HTERT RPE-1 (cell line): ENCODE measurements around the gene CALML6.

ENCODE experiments used
- in situ Hi-C: fragments of 300-500 bp; cut with MboI; formaldehyde crosslinking; loops from 4 replicates; pipeline ENCODE4 v1.14.3; 2020; ENCODE audit warnings: low sequenced_read_pairs

CALML6 gene

DNA sequence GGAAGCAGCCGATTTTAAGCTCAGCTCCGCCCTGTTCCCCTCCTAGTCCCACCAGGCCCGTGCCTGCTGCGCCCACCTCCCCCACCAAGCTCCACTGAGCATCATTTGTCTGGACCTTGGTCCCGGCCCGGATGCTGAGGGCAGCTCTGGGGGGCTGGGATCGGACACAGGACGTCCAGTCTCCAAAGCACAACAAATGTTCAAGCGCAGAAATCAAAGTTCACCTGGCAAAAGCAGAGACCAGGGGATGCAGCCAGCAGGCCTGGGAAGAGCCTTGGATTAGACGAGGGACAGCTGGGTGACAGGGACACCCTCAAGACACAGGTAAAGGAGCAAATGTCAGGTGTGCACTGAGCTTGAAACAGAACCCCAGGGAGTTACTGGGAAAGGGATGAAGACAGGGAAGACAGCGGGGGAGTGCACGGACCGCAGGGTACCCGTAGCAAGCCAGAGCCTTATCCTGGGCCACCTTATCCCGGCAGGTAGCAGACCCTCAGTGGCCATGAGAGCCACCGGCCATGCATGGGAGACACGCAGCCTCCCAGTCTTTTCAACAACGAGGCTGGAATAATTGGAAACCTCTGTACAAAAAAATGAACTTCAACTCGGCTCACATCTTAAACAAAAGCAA lies 26.3 kb downstream of the CALML6 start:
- in situ Hi-C loops: no loop called here

DNA sequence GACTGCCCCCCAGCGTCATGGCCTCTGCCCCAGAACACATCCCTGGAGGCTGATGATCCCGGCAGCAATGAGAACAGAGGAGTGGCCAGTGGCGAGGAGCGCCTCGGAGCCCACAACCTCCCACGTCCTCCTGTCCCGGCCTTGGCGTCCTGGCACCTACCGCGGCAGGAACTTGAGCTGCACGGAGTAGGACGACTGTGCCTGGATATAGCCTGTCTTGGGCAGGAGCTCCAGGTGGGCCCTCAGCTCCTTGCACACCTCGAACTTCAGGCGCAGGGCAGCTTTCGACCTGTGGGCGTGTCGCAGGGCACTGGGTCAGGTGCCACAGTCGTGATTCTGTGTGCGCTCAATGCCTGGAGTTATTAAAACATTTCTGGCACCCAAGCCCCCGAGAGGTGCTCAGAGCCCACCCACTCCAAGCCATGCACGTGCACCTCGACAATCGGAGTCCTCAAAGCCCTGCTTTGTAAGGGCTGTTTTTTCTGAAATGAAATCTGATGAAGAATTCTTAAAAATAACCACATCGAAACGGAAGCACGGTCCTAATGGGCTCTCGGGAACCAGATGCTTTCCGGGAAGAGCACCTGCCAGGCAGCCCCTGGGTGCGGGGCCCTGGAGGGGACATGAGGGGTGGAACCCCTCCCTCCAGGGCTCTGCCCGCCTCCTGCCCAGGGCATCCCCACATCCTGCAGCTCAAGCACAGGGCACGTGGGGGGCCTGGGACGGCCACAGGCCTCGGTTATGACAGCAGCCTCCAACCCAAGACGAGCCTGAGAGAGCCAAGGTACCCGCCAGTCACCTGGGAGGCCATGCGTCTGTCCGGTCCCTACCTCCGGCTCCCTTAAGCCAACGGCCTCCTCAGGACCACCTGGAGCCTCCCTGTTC lies 27.1 kb downstream of the CALML6 start:
- in situ Hi-C loops: no loop called here

DNA sequence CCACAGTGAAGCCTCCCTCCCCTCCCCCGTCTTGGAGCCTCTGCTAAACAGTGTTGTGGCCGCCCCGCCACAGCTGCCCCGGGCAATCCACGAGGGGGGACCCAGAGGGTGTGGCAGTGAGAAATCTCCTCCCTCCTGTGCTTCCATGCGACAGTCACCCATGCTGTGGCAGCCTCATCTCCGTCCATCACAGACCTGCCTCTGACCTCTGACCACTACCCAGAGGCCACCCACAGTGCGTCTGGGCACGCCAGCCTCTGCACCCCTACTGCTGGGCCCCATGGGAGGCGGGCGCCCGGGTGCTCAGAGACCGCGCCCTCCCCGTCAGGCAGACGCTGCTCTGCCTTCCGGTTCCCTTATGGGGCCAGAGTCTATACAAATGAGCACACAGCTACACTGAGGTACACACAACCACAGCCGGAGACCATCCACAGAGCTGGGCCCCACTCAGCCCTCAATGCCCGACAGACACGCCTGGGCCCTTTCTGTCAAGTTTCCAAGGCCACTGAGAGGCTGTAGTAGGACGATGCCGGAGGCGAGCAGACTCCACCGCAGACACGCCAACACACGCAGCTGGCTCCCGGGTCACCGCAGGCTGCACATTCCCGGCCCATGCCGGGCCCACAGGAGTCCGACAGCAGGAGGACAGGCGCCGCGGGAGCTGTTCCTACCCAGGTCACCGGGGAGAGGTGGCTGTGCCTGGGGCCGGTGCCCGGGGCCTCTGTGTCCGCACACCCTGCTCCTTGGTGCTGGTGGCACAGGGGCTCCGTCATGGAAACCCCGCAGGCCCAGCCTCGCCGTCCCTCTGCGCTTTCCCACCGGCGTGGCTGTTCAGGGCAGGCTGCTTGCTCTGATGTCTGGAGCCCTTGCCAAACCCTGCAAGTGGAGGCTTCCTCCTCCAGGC lies 27.9 kb downstream of the CALML6 start:
- in situ Hi-C loops: no loop called here

GRCh38 chr1:1943834-1944570 lies 28.9 kb downstream of the CALML6 start:
- in situ Hi-C loops: no loop called here

DNA sequence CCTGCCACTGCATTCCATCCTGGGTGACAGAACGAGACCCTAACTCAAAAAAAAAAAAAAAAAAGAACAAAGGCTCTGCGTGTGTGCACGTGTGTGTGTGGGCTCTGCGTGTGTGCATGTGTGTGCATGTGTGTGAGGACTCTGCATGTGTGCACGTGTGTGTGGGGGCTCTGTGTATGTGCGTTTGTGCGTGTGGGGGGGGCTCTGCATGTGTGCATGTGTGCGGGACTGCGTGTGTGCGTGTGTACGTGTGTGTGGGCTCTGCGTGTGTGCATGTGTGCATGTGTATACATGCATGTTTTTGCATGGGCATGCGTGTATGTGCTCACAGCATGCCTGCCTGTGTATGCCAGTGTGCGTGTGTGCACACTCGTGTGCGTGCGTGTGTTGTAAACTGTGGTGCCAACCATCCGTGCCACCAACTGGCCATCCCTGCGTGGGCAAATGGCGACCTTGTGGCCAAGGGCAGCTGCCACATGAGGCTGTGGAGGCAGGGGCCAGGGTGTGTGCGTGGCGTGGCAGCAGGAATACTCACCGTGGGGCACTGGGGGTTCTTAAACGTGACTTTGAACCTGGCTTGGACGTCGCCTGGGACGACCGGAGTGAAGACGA lies 30.8 kb downstream of the CALML6 start:
- in situ Hi-C loops: no loop called here

DNA sequence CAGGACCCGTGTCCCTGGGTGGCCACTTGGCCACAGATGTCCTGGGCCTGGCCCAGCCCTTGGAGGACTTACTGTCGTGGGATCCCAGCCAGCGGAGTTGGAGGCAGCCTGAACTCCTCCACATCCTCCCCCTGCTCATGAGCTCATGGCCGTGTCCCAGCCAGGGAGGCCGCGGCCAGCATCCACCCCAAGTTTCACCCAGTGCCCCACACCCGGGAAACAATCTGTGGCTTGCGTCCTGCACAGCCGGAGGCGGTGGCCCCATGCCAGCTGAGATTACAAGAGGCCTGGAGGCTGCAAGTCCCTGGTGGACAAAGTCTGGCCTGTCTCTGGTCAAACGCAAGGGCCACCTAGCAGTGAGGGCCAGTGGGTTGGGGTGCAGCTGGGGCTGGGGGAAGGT lies 31.5 kb downstream of the CALML6 start:
- in situ Hi-C loops: no loop called here

DNA sequence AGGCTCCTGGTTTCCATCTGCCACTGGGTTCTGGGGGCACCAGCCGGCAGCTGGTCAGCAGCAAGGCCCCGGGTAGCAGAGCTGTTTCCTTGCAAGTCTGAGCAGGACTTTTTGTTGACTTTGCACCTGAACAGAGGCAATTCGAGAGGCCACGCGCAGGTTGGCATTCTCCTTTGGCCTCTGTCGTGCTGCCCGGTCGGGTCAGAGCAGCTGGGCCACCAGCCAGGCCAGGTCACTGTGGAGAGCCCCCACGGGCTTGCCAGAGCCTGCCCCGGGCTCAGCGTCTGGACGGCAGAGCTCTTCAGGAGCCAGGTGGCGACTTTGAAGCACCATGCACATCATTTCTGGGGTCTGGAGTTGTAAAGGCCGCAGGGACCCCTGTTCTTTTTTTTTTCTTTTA lies 32.4 kb downstream of the CALML6 start:
- in situ Hi-C loops: no loop called here

DNA sequence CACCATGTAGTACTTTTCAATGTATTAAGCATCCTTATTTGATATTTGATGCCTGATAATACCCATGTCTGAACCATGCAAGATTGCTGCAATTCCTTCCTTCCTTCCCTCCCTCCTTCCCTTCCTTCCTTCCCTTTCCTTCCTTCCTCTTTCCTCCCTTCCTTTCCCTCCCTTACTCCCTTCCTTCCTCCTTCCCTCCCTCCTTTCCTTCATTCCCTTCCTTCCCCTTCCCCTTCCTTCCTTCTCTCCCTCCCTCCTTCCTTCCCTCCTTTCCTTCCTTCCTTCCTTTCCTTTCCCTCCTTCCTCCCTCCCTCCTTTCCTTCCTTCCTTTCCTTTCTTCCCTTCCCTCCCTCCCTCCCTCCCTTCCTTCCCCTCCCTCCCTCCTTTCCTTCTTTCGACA lies 33.7 kb downstream of the CALML6 start:
- in situ Hi-C loops: no loop called here

GRCh38 chr1:1950940-1951339 lies 35.9 kb downstream of the CALML6 start:
- in situ Hi-C loops: no loop called here

GRCh38 chr1:1954015-1954414 lies 39.0 kb downstream of the CALML6 start:
- in situ Hi-C loops: no loop called here

DNA sequence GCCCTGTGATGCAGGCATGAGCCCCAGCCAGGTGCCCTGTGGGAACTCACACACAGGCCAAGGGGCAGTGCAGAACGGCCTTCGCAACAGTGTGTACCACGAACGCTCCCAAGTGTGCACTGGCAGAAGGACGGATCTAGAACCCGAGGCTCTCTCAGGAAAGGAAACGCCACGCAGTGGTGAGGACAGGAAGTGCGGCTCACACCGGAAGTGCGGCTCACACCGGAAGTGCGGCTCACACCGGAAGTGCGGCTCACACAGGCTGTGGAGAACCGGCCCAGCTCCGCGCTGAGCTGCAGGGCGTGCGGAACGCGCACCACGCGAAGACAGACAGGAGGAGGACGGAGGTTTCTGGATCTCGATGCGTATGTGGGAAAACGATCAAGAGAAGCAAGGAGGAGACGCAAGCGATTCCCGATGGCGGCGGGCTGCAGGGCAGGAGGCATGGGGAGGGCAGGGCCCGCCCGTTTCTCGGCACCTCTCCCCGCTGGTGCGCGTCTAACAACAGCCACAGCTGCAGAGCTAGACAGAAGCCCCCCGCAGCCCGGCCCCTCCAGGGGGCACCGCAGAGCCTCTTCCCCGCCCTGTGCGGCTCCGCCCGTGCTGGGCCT lies 39.9 kb downstream of the CALML6 start:
- in situ Hi-C loops: no loop called here

- in situ Hi-C loops: no loop called here
These were observed 40.6 kb downstream of the CALML6 start for GRCh38 chr1:1955621-1956094.

GRCh38 chr1:1956101-1956500 lies 41.0 kb downstream of the CALML6 start:
- in situ Hi-C loops: no loop called here

DNA sequence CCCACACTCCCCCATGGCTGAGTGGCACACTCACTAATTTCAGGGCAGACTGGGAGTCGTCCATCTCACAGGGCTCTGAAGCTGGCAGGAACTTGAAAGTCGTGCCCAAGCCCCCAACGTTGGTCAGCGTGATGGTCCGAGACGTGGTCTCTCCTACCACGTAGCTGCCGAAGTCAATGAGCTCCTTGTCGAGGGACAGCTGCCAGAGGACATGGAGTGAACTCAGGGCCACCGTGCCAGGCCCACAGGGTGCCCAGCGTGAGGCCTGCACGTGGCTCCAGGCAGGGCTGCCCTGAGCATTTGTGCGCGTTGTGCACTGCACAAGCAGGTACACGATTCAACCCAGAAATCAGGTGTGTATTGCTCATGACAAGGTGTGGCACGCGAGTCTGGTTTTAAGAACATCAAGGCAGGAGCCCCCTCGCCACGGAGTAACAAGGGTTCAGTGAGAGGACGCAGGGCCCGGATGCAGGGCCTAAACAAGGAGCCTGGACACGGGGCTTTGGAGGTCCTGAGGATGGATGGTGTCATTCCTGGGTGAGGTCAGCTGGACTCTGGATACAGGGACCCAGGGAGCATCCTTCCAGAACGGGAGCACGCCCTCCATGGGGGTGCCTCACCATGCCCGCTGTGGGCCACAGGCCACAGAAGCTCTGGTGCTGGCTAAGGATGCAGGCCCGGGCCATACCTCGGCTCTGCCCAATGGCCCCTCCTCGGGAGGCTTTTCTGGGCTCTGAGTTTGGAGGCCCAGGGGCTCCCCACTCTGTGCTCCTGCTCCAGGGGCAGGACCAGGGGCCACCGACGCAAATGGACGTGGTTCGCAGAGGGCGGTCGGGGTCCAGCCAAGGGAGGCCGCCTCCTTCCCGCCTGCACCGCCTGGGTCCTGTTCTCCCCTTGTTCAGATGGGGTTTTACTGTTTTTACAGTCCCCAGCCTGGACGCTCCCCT lies 41.8 kb downstream of the CALML6 start:
- in situ Hi-C loops: no loop called here

DNA sequence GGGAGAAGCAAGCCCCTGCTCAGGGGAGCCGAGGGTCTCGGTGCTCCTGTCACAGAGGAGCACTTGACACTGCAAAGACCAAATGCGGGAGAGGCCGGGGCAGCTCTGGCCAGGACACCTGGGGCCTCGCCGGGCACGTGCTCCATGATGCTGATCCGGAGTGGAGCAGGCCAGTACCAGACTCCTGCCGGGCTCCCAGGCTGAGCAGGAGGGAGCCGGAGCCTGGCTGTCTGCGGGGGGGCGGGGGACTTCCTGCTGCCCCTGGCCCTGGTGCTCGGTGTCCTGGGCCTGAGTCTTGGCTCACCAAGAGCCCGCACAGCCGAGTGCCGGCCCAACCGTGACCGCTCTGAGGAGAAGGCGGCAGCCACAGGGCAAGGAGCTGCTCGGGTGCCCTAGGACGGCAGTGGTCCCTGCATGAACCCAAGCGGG lies 42.5 kb downstream of the CALML6 start:
- in situ Hi-C loops: no loop called here

- in situ Hi-C loops: no loop called here
These were observed 43.0 kb downstream of the CALML6 start for GRCh38 chr1:1958071-1958541.

DNA sequence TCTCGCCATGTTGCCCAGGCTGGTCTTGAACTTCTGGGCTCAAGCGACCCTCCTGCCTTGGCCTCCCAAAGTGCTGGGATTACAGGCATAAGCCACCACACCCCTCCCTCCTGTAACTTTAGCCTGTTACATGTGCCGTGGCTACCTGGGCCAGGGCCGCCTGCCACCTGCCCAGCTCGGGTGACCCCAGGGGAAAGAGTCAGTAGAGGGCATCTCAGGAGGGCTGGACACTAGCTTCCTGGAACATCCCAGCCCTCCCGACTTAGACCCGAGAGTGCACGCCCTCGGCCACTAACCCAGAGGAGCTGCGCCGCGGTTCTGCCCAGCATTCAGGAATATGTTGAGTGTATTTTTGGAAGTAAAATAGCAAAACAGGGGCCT lies 44.4 kb downstream of the CALML6 start:
- in situ Hi-C loops: no loop called here

GRCh38 chr1:1959840-1960479 lies 44.9 kb downstream of the CALML6 start:
- in situ Hi-C loops: no loop called here
